GM06990 (cell line): ENCODE data around the gene TAF12.

ENCODE experiments used
- DNase-seq: peaks from one replicate; pipeline ENCODE4 v3.0.0-alpha.2; 2011; ENCODE audit not compliant: insufficient read length; ENCODE audit errors: extremely low read depth
- H3K27me3 ChIP-seq: replicated peaks from 2 replicates; pipeline ENCODE4 v1.6.0; 2011; ENCODE audit warnings: low read length; ENCODE audit not compliant: control insufficient read depth, insufficient read depth
- H3K36me3 ChIP-seq: 2 replicates; pipeline ENCODE4 v1.5.1; 2011; ENCODE audit warnings: low read length; ENCODE audit not compliant: control insufficient read depth, insufficient read depth
- H3K4me3 ChIP-seq: replicated peaks from 2 replicates; pipeline ENCODE4 v1.5.1; 2011; ENCODE audit warnings: low read depth, mild to moderate bottlenecking, control low read depth, low read length
- CTCF ChIP-seq: IDR thresholded peaks from 2 replicates; pipeline ENCODE4 v1.5.1; 2011; ENCODE audit warnings: low read length, control low read depth, mild to moderate bottlenecking, inconsistent platforms; ENCODE audit not compliant: insufficient read depth, poor library complexity, severe bottlenecking

Gene TAF12

GRCh38 chr1:28565726-28566125 lies 77.1 kb downstream of the TAF12 start:
- no peaks in the 10 kb centered on the region for H3K27me3 ChIP-seq
- DNase-seq: no peak
- no peak overlapping the region for H3K4me3 ChIP-seq
- H3K36me3 ChIP-seq: peaks cover 10% of the 10 kb centered on the region
- no peak for TF ChIP-seq CTCF

- TF ChIP-seq CTCF: no peak
- H3K4me3 ChIP-seq: no peak overlapping the region
- DNase-seq: no peak
- peaks cover 11% of the 10 kb centered on the region for H3K36me3 ChIP-seq
- H3K27me3 ChIP-seq: no peaks in the 10 kb centered on the region
Observed at GRCh38 chr1:28565040-28565439, 77.8 kb downstream of the TAF12 start.

- no peaks in the 10 kb centered on the region for H3K27me3 ChIP-seq
- H3K36me3 ChIP-seq: peaks cover 11% of the 10 kb centered on the region
- TF ChIP-seq CTCF: no peak
- no peak for DNase-seq
- H3K4me3 ChIP-seq: no peak overlapping the region
Observed at GRCh38 chr1:28564310-28564709, 78.6 kb downstream of the TAF12 start.

GRCh38 chr1:28560886-28561285 lies 82.0 kb downstream of the TAF12 start:
- Histone ChIP-seq H3K36me3 (peaks cover 8% of the 10 kb centered on the region), H3K27me3 (no peaks in the 10 kb centered on the region), H3K4me3 (no peak overlapping the region)
- no peak for DNase-seq
- no peak for TF ChIP-seq CTCF
